GM23338 (cell line): ENCODE measurements around the gene FAM229B. TPM values are rescaled to one million over a fixed set of nuclear protein-coding genes. Genes with fewer than 3 reads are reported as not detected.

Experiments
- ATAC-seq: fragments of 200-7000 bp; cut with Tn5 transposase; 3 replicates; pipeline ENCODE4 v1.9.1; 2020
- DNase-seq: peaks from one replicate; pipeline ENCODE4 v3.0.0-alpha.2; 2015; ENCODE audit warnings: low spot score
- H2AFZ ChIP-seq: fragments of 200-600 bp; sonication (generic); 2 replicates; pipeline ENCODE4 v1.8.0; 2016; ENCODE audit warnings: antibody characterized with exemption, mild to moderate bottlenecking, moderate library complexity
- H3F3A ChIP-seq: fragments of 200-600 bp; sonication (generic); replicated peaks from 2 replicates; pipeline ENCODE4 v1.8.0; 2017; ENCODE audit warnings: antibody characterized with exemption, mixed run types, low read depth
- H3K27ac ChIP-seq: fragments of 200-600 bp; sonication (generic); 2 replicates; pipeline ENCODE4 v1.6.1; 2016; ENCODE audit warnings: low read depth
- H3K27me3 ChIP-seq: fragments of 200-600 bp; sonication (generic); 2 replicates; pipeline ENCODE4 v1.8.0; 2016; ENCODE audit warnings: mild to moderate bottlenecking, mixed run types, moderate library complexity; ENCODE audit not compliant: insufficient read depth
- H3K36me3 ChIP-seq: fragments of 200-600 bp; sonication (generic); 2 replicates; pipeline ENCODE4 v1.8.0; 2016; ENCODE audit warnings: mild to moderate bottlenecking; ENCODE audit not compliant: insufficient read depth
- H3K4me1 ChIP-seq: fragments of 200-600 bp; sonication (generic); 2 replicates; pipeline ENCODE4 v1.8.0; 2016; ENCODE audit warnings: mild to moderate bottlenecking, moderate library complexity; ENCODE audit not compliant: insufficient read depth
- H3K4me2 ChIP-seq: fragments of 200-600 bp; sonication (generic); 2 replicates; pipeline ENCODE4 v1.7.1; 2017; ENCODE audit warnings: mixed run types
- H3K4me3 ChIP-seq: fragments of 200-600 bp; sonication (generic); 2 replicates; pipeline ENCODE4 v1.6.1; 2016; ENCODE audit warnings: mixed run types
- H3K79me2 ChIP-seq: fragments of 200-600 bp; sonication (generic); replicated peaks from 2 replicates; pipeline ENCODE4 v1.8.0; 2017; ENCODE audit warnings: mild to moderate bottlenecking; ENCODE audit not compliant: insufficient read depth
- H3K9me2 ChIP-seq: fragments of 200-600 bp; sonication (generic); 2 replicates; pipeline ENCODE4 v1.8.0; 2017; ENCODE audit not compliant: insufficient read depth
- H4K20me1 ChIP-seq: fragments of 200-600 bp; sonication (generic); replicated peaks from 2 replicates; pipeline ENCODE4 v1.8.0; 2017; ENCODE audit warnings: mild to moderate bottlenecking; ENCODE audit not compliant: insufficient read depth
- H3K27ac Mint-ChIP-seq: 2 replicates; pipeline ENCODE4 v1.8.0; 2020; ENCODE audit warnings: inconsistent platforms, mild to moderate bottlenecking, moderate library complexity, mixed read lengths
- H3K27me3 Mint-ChIP-seq: 3 replicates; pipeline ENCODE4 v1.8.0; 2022; ENCODE audit warnings: low read depth, mild to moderate bottlenecking, moderate library complexity, mixed read lengths, inconsistent platforms; ENCODE audit not compliant: insufficient read depth, poor library complexity
- H3K36me3 Mint-ChIP-seq: 3 replicates; pipeline ENCODE4 v1.8.0; 2021; ENCODE audit warnings: low read depth, mild to moderate bottlenecking, inconsistent platforms, moderate library complexity, mixed read lengths
- H3K4me1 Mint-ChIP-seq: 3 replicates; pipeline ENCODE4 v1.8.0; 2020; ENCODE audit warnings: mild to moderate bottlenecking, inconsistent platforms, mixed read lengths
- H3K4me3 Mint-ChIP-seq: 3 replicates; pipeline ENCODE4 v1.8.0; 2021; ENCODE audit warnings: moderate library complexity, mild to moderate bottlenecking, inconsistent platforms, mixed read lengths
- H3K9me3 Mint-ChIP-seq: 3 replicates; pipeline ENCODE4 v1.8.0; 2020; ENCODE audit warnings: moderate library complexity, mild to moderate bottlenecking, inconsistent platforms, mixed read lengths
- CREB1 ChIP-seq: fragments of 250-450 bp; sonication (Bioruptor Pico); IDR thresholded peaks from 2 replicates; pipeline ENCODE4 v1.5.0; 2020; ENCODE audit warnings: low read depth, mild to moderate bottlenecking, moderate library complexity
- EZH2 ChIP-seq: fragments of 200-600 bp; sonication (generic); IDR thresholded peaks from one replicate; pipeline ENCODE4 v1.8.0; 2017; ENCODE audit warnings: antibody characterized with exemption, mild to moderate bottlenecking, low read depth; ENCODE audit not compliant: unreplicated experiment
- EZH2phosphoT487 ChIP-seq: fragments of 200-600 bp; sonication (generic); IDR thresholded peaks from one replicate; pipeline ENCODE4 v1.8.1; 2018; ENCODE audit warnings: antibody characterized with exemption; ENCODE audit not compliant: unreplicated experiment
- JUNB ChIP-seq: IDR thresholded peaks from one replicate; pipeline ENCODE4 v1.6.1; 2016; ENCODE audit warnings: antibody characterized with exemption; ENCODE audit not compliant: unreplicated experiment
- POLR2AphosphoS5 ChIP-seq: IDR thresholded peaks from 2 replicates; pipeline ENCODE4 v1.6.1; 2016; ENCODE audit warnings: antibody characterized with exemption, low read depth
- STAT1 ChIP-seq: IDR thresholded peaks from one replicate; pipeline ENCODE4 v1.6.1; 2016; ENCODE audit warnings: antibody characterized with exemption; ENCODE audit not compliant: unreplicated experiment
- ZNF114 ChIP-seq: fragments of 250-450 bp; sonication (Bioruptor Pico); IDR thresholded peaks from 2 replicates; pipeline ENCODE4 v1.5.0; 2020; ENCODE audit warnings: mild to moderate bottlenecking, moderate library complexity
- ZNF331 ChIP-seq: fragments of 250-450 bp; sonication (Bioruptor Pico); IDR thresholded peaks from 2 replicates; pipeline ENCODE4 v1.5.0; 2020; ENCODE audit warnings: low read depth, mild to moderate bottlenecking, moderate library complexity
- ZNF462 ChIP-seq: fragments of 250-450 bp; sonication (Bioruptor Pico); IDR thresholded peaks from 2 replicates; pipeline ENCODE4 v1.5.0; 2020; ENCODE audit warnings: mild to moderate bottlenecking, moderate library complexity
- polyA plus RNA-seq: library from polyadenylated mRNA; unstranded; fragments of >200 nt; fragmentation: Nextera tagmentation; extraction: Ambion mirVana; gene quantifications from 2 replicates; pipeline ENCODE4 v1.2.1, GENCODE V29; 2016
- total RNA-seq: library from RNA; depleted of rRNA; stranded (reverse); fragments of >200 nt; shearing (Covaris generic); gene quantifications from 2 replicates; pipeline ENCODE4 v1.2.3, GENCODE V29; 2014
- TF ChIP-seq, protein P1 (sequence below): IDR thresholded peaks from 2 replicates; pipeline ENCODE4 v1.6.1; 2016; ENCODE audit warnings: antibody characterized with exemption
- TF ChIP-seq, protein P2 (sequence below), 2 experiments: fragments of 200-600 bp in 1 of 2; sonication (generic) in 1 of 2; conservative IDR thresholded peaks; 2 replicates each; pipeline versions ENCODE4 v1.5.1 to v1.6.1; 2016 to 2017; ENCODE audit warnings: antibody characterized with exemption in 2 of 2, low read depth in 2 of 2, mild to moderate bottlenecking in 2 of 2, moderate library complexity in 1 of 2

FAM229B gene
- total and polyA plus RNA-seq, 2 experiments from 2014 or later, result 4.4 to 32.9 TPM

DNA sequence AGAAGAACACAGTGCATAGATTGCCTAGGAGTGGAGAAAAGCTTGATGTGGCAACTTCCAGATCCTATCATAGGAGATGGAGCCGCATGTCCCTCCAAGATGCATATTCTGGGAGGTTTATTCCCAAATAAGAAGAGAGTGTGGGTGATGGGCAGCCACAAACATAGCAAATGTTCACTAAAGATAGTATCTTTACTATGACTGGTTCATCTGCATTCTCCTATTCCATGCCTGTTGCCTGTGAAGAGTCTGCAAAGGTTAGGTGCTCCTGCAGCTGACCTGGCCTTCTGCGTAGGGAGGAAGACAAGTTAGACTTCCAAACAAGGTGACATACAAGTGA lies 48.0 kb upstream of the FAM229B start:
- H3K4me2 ChIP-seq, result no peak overlapping the region
- Mint-ChIP-seq H3K4me1 (peaks cover 19% of the 10 kb centered on the region), H3K4me3 (no peak overlapping the region), H3K27me3 (peaks cover 1% of the 10 kb centered on the region), H3K27ac (no peak overlapping the region), H3K9me3 (no peaks in the 10 kb centered on the region), H3K36me3 (no peaks in the 10 kb centered on the region)
- peaks cover 3% of the 10 kb centered on the region; the same call in 1 of the 2 replicates for H3K9me2 ChIP-seq
- no peaks in the 10 kb centered on the region for H3K79me2 ChIP-seq
- H3K4me1 ChIP-seq, result 0 out of 2 replicates have a peak, but pooled peaks cover 3% of the 10 kb centered on the region
- no peak overlapping the region for H2AFZ ChIP-seq
- no peaks in the 10 kb centered on the region for H3F3A ChIP-seq
- no peak for ATAC-seq
- DNase-seq, result no peak
- TF ChIP-seq EZH2phosphoT487 (no peak), ZNF331 (CRISPR knock-in tag) (no peak), JUNB (no peak)
- no peak overlapping the region for H3K27ac ChIP-seq
- H3K27me3 ChIP-seq, result no peaks in the 10 kb centered on the region
- H3K4me3 ChIP-seq, result no peak overlapping the region
- H4K20me1 ChIP-seq, result no peaks in the 10 kb centered on the region
- H3K36me3 ChIP-seq, result no peaks in the 10 kb centered on the region

- Histone ChIP-seq H3F3A (no peaks in the 10 kb centered on the region), H3K4me1 (0 out of 2 replicates have a peak, but pooled peaks cover 3% of the 10 kb centered on the region), H2AFZ (no peak overlapping the region), H3K27me3 (no peaks in the 10 kb centered on the region), H3K27ac (no peak overlapping the region), H3K9me2 (peaks cover 3% of the 10 kb centered on the region; the same call in 1 of the 2 replicates), H3K36me3 (no peaks in the 10 kb centered on the region), H4K20me1 (no peaks in the 10 kb centered on the region), H3K4me3 (no peak overlapping the region), H3K79me2 (no peaks in the 10 kb centered on the region), H3K4me2 (no peak overlapping the region)
- H3K4me3 Mint-ChIP-seq, result no peak overlapping the region
- no peak for DNase-seq
- H3K4me1 Mint-ChIP-seq, result peaks cover 17% of the 10 kb centered on the region
- peaks cover 1% of the 10 kb centered on the region for H3K27me3 Mint-ChIP-seq
- no peaks in the 10 kb centered on the region for H3K9me3 Mint-ChIP-seq
- no peak for ATAC-seq
- no peaks in the 10 kb centered on the region for H3K36me3 Mint-ChIP-seq
- H3K27ac Mint-ChIP-seq, result peak overlapping the region; percentile 39; the same call in 1 of the 2 replicates
- TF ChIP-seq ZNF462 (CRISPR knock-in tag) (no peak), POLR2AphosphoS5 (no peak), JUNB (no peak), EZH2phosphoT487 (no peak), STAT1 (no peak), ZNF331 (CRISPR knock-in tag) (no peak), ZNF114 (CRISPR knock-in tag) (no peak), EZH2 (no peak), CREB1 (CRISPR knock-in tag) (no peak)
- TF ChIP-seq, protein P1, sequence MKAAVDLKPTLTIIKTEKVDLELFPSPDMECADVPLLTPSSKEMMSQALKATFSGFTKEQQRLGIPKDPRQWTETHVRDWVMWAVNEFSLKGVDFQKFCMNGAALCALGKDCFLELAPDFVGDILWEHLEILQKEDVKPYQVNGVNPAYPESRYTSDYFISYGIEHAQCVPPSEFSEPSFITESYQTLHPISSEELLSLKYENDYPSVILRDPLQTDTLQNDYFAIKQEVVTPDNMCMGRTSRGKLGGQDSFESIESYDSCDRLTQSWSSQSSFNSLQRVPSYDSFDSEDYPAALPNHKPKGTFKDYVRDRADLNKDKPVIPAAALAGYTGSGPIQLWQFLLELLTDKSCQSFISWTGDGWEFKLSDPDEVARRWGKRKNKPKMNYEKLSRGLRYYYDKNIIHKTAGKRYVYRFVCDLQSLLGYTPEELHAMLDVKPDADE, result no peak
- TF ChIP-seq, protein P2, sequence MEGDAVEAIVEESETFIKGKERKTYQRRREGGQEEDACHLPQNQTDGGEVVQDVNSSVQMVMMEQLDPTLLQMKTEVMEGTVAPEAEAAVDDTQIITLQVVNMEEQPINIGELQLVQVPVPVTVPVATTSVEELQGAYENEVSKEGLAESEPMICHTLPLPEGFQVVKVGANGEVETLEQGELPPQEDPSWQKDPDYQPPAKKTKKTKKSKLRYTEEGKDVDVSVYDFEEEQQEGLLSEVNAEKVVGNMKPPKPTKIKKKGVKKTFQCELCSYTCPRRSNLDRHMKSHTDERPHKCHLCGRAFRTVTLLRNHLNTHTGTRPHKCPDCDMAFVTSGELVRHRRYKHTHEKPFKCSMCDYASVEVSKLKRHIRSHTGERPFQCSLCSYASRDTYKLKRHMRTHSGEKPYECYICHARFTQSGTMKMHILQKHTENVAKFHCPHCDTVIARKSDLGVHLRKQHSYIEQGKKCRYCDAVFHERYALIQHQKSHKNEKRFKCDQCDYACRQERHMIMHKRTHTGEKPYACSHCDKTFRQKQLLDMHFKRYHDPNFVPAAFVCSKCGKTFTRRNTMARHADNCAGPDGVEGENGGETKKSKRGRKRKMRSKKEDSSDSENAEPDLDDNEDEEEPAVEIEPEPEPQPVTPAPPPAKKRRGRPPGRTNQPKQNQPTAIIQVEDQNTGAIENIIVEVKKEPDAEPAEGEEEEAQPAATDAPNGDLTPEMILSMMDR (conservative IDR thresholded peaks at IDR 0.05; ENCODE audit: low read depth in 2 of 2), result no peak
These were observed 46.4 kb upstream of the FAM229B start for GRCh38 chr6:112040956-112041355.
